HCT116 (cell line): ENCODE data around the gene GRIP1. TPM values are rescaled to one million over a fixed set of nuclear protein-coding genes. Genes with fewer than 3 reads are reported as not detected.

Experiments used
- ATAC-seq: fragments of 200-7000 bp; cut with Tn5 transposase; 2 replicates; pipeline ENCODE4 v1.9.1; 2020; ENCODE audit warnings: mild to moderate bottlenecking, moderate library complexity
- BruUV-seq: library from RNA; stranded (reverse); fragments of 400-500 nt; replicated peaks from 2 replicates; lab custom pipeline; 2021; lab: Mats Ljungman, UMichigan
- CTCF ChIA-PET: fragments of 300-600 bp; sonication (Branson Sonifier 250); formaldehyde crosslinking; loops from one replicate; lab custom pipeline; 2021; ENCODE audit warnings: antibody characterized with exemption; lab: Charles Lee
- POLR2A ChIA-PET: fragments of 300-600, 350-600 bp; sonication (Branson Sonifier 250); formaldehyde crosslinking; loops from one replicate; lab custom pipeline; 2021; ENCODE audit warnings: antibody characterized with exemption; lab: Charles Lee
- RAD21 ChIA-PET, 2 experiments: fragments of 300-600 bp; sonication (Branson Sonifier 250); formaldehyde crosslinking; loops; one replicate each; lab custom pipeline; 2023; ENCODE audit warnings: low total read pairs in 2 of 2; ENCODE audit not compliant: uncharacterized antibody in 2 of 2, unreplicated experiment in 2 of 2, low non-redundant PET in 1 of 2; lab: Charles Lee
- DNase-seq: peaks from one replicate; pipeline ENCODE4 v3.0.0-alpha.2; 2010; ENCODE audit warnings: low read depth, low spot score
- H2AFZ ChIP-seq: fragments of 200-600 bp; shearing (Covaris generic), sonication (generic); 2 replicates; pipeline ENCODE4 v1.6.1; 2017; ENCODE audit warnings: low read depth, mixed run types, mixed read lengths, antibody characterized with exemption, low read length; ENCODE audit not compliant: poor library complexity, severe bottlenecking
- H3K27ac ChIP-seq: 2 replicates; pipeline ENCODE4 v1.5.1; 2012; ENCODE audit warnings: low read depth, low read length
- H3K27me3 ChIP-seq: fragments of 200-600 bp; sonication (generic); 2 replicates; pipeline ENCODE4 v1.6.1; 2016; ENCODE audit warnings: mixed run types, low read length, mixed read lengths; ENCODE audit not compliant: insufficient read depth
- H3K36me3 ChIP-seq, 2 experiments: fragments of 200-500 bp in 1 of 2; fragments of 200-600 bp in 1 of 2; sonication (Bioruptor generic) in 1 of 2; sonication (generic) in 1 of 2; 2 replicates each; pipeline versions ENCODE4 v1.5.1 to v1.6.1; 2014 to 2016; ENCODE audit warnings: low read length in 2 of 2, inconsistent platforms in 1 of 2, mixed read lengths in 1 of 2, mixed run types in 1 of 2; ENCODE audit not compliant: insufficient read depth in 2 of 2, control insufficient read depth in 1 of 2
- H3K4me1 ChIP-seq, 2 experiments: fragments of 200-600 bp in 1 of 2; sonication (generic) in 1 of 2; 2 replicates each; pipeline versions ENCODE4 v1.5.1 to v1.6.1; 2012 to 2017; ENCODE audit warnings: low read length in 2 of 2, inconsistent platforms in 1 of 2, mild to moderate bottlenecking in 1 of 2, mixed read lengths in 1 of 2, mixed run types in 1 of 2, moderate library complexity in 1 of 2; ENCODE audit not compliant: insufficient read depth in 2 of 2, control insufficient read depth in 1 of 2
- H3K4me2 ChIP-seq: fragments of 200-600 bp; sonication (generic); 2 replicates; pipeline ENCODE4 v1.6.1; 2017; ENCODE audit warnings: mixed run types, low read length, mixed read lengths
- H3K4me3 ChIP-seq, 2 experiments: fragments of 200-600 bp in 1 of 2; sonication (generic) in 1 of 2; replicated peaks in 1 of 2; 2 replicates each; pipeline ENCODE4 v1.5.1; 2011 to 2016; ENCODE audit warnings: low read length in 2 of 2, control low read depth in 1 of 2, low read depth in 1 of 2, mild to moderate bottlenecking in 1 of 2, mixed read lengths in 1 of 2, mixed run types in 1 of 2
- H3K79me2 ChIP-seq: fragments of 200-600 bp; sonication (generic); 2 replicates; pipeline ENCODE4 v1.6.1; 2017; ENCODE audit warnings: mild to moderate bottlenecking, mixed run types, low read length, moderate library complexity, mixed read lengths; ENCODE audit not compliant: insufficient read depth
- H3K9ac ChIP-seq: fragments of 200-600 bp; sonication (generic); 2 replicates; pipeline ENCODE4 v1.6.1; 2016; ENCODE audit warnings: low read length, mixed read lengths
- H3K9me2 ChIP-seq: fragments of 200-600 bp; sonication (generic), shearing (Covaris generic); 2 replicates; pipeline ENCODE4 v1.6.1; 2017; ENCODE audit warnings: mixed run types, mild to moderate bottlenecking, moderate library complexity; ENCODE audit not compliant: insufficient read depth
- H3K9me3 ChIP-seq, 2 experiments: fragments of 200-500 bp in 1 of 2; fragments of 200-600 bp in 1 of 2; sonication (Bioruptor generic) in 1 of 2; sonication (generic) in 1 of 2; 2 replicates each; pipeline ENCODE4 v1.6.1; 2014 to 2017; ENCODE audit warnings: low read length in 2 of 2, mixed read lengths in 2 of 2, inconsistent platforms in 1 of 2, low read depth in 1 of 2, mild to moderate bottlenecking in 1 of 2, mixed run types in 1 of 2, moderate library complexity in 1 of 2; ENCODE audit not compliant: control insufficient read depth in 1 of 2, insufficient read depth in 1 of 2
- H4K20me1 ChIP-seq: fragments of 200-600 bp; sonication (generic), shearing (Covaris generic); 2 replicates; pipeline ENCODE4 v1.6.1; 2017; ENCODE audit warnings: mixed run types, mild to moderate bottlenecking, moderate library complexity; ENCODE audit not compliant: insufficient read depth
- CBX3 ChIP-seq: IDR thresholded peaks from 2 replicates; pipeline ENCODE4 v1.6.1; 2012; ENCODE audit warnings: low read depth
- CEBPB ChIP-seq: IDR thresholded peaks from 2 replicates; pipeline ENCODE4 v1.6.1; 2012; ENCODE audit warnings: low read depth
- ELF1 ChIP-seq: IDR thresholded peaks from 2 replicates; pipeline ENCODE4 v1.6.1; 2012; ENCODE audit warnings: low read depth, borderline replicate concordance
- EZH2 ChIP-seq: fragments of 200-600 bp; sonication (generic); IDR thresholded peaks from 2 replicates; pipeline ENCODE4 v1.6.1; 2017; ENCODE audit warnings: antibody characterized with exemption, mixed run types
- EZH2phosphoT487 ChIP-seq: fragments of 200-600 bp; IDR thresholded peaks from 2 replicates; pipeline ENCODE4 v1.6.1; 2018; ENCODE audit warnings: antibody characterized with exemption, borderline replicate concordance
- POLR2A ChIP-seq: IDR thresholded peaks from 2 replicates; pipeline ENCODE4 v1.7.0; 2011; ENCODE audit warnings: borderline replicate concordance; ENCODE audit not compliant: insufficient read depth, insufficient read length; ENCODE audit errors: extremely low read depth
- POLR2AphosphoS5 ChIP-seq: IDR thresholded peaks from 2 replicates; pipeline ENCODE4 v1.6.1; 2011; ENCODE audit warnings: mild to moderate bottlenecking, low read depth, low read length, moderate library complexity
- RAD21 ChIP-seq: IDR thresholded peaks from 2 replicates; pipeline ENCODE4 v1.6.1; 2012; ENCODE audit warnings: low read depth, mild to moderate bottlenecking
- SIN3A ChIP-seq: IDR thresholded peaks from 2 replicates; pipeline ENCODE4 v1.6.1; 2012; ENCODE audit warnings: low read depth
- TCF7L2 ChIP-seq: IDR thresholded peaks from 2 replicates; pipeline ENCODE4 v1.7.0; 2011; ENCODE audit warnings: borderline replicate concordance, inconsistent platforms; ENCODE audit not compliant: insufficient read depth, insufficient read length; ENCODE audit errors: extremely low read depth
- YY1 ChIP-seq: IDR thresholded peaks from 2 replicates; pipeline ENCODE4 v1.6.1; 2011; ENCODE audit warnings: low read length, low read depth, moderate library complexity, mild to moderate bottlenecking; ENCODE audit not compliant: insufficient replicate concordance; ENCODE audit errors: extremely low read depth
- ZFX ChIP-seq: fragments of 450-650 bp; IDR thresholded peaks from 2 replicates; pipeline ENCODE4 v1.6.1; 2017
- ZNF274 ChIP-seq: fragments of 200-500 bp; sonication (Bioruptor generic); IDR thresholded peaks from 2 replicates; pipeline ENCODE4 v1.6.1; 2014; ENCODE audit warnings: mild to moderate bottlenecking, low read depth, low read length, inconsistent platforms
- intact Hi-C: fragments of 100-400 bp; cut with micrococcal nuclease; formaldehyde crosslinking; loops from 2 replicates; pipeline ENCODE4 v1.10.0; 2022
- total RNA-seq: library from RNA; stranded (reverse); gene quantifications from one replicate; pipeline ENCODE4 v1.2.1, GENCODE V29; 2021; ENCODE audit not compliant: unreplicated experiment
- TF ChIP-seq, protein P1 (sequence below): IDR thresholded peaks from 2 replicates; pipeline ENCODE4 v1.6.1; 2012
- TF ChIP-seq, protein P2 (sequence below): IDR thresholded peaks from 2 replicates; pipeline ENCODE4 v1.6.1; 2011; ENCODE audit warnings: mild to moderate bottlenecking, low read length, moderate library complexity; ENCODE audit not compliant: insufficient replicate concordance; ENCODE audit errors: extremely low read depth
- TF ChIP-seq, protein P3 (sequence below): IDR thresholded peaks from 2 replicates; pipeline ENCODE4 v1.6.1; 2012

The GRIP1 gene
- total RNA-seq, 1 experiment from 2014 or later, result not detected

DNA sequence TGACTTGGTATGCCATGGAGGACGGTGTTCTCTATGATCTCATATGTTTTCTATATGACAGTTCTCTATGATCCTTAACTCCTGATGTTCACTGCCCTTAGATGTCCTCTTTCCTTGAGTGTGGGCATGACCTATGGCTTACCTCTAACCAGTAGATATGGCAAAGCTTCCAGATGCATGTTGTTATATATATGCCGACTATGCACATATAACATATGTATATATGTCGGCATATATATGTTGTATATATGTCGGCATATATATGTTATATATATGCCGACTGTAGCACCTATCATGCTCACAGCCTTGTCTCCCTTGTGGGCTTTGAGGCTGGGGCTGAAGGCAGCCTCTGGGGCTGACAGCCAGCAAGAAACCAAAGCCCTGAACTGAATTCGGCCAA, 106.0 kb downstream of the GRIP1 start:
- intact Hi-C loops, result no loop called here
- Histone ChIP-seq H4K20me1 (no peaks in the 10 kb centered on the region), H3K9ac (no peak overlapping the region)
- TF ChIP-seq POLR2AphosphoS5, result no peak
- TF ChIP-seq, protein P1, sequence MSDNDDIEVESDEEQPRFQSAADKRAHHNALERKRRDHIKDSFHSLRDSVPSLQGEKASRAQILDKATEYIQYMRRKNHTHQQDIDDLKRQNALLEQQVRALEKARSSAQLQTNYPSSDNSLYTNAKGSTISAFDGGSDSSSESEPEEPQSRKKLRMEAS, result no peak
- TF ChIP-seq, protein P2, sequence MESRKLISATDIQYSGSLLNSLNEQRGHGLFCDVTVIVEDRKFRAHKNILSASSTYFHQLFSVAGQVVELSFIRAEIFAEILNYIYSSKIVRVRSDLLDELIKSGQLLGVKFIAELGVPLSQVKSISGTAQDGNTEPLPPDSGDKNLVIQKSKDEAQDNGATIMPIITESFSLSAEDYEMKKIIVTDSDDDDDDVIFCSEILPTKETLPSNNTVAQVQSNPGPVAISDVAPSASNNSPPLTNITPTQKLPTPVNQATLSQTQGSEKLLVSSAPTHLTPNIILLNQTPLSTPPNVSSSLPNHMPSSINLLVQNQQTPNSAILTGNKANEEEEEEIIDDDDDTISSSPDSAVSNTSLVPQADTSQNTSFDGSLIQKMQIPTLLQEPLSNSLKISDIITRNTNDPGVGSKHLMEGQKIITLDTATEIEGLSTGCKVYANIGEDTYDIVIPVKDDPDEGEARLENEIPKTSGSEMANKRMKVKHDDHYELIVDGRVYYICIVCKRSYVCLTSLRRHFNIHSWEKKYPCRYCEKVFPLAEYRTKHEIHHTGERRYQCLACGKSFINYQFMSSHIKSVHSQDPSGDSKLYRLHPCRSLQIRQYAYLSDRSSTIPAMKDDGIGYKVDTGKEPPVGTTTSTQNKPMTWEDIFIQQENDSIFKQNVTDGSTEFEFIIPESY, result no peak
- TF ChIP-seq, all 23 proteins: peak for 0
- POLR2A ChIA-PET, result no interaction called here
- no peak overlapping the region for H2AFZ ChIP-seq
- CTCF ChIA-PET, result no interaction called here
- H3K9me3 ChIP-seq, result no peaks in the 10 kb centered on the region
- H3K27ac ChIP-seq, result no peak overlapping the region
- H3K4me3 ChIP-seq, result no peak overlapping the region
- no peak overlapping the region for H3K4me2 ChIP-seq
- BruUV-seq, result no TSS peak
- no peaks in the 10 kb centered on the region for H3K4me1 ChIP-seq
- no peak for ATAC-seq
- peaks cover 69% of the 10 kb centered on the region for H3K27me3 ChIP-seq
- H3K79me2 ChIP-seq, result no peaks in the 10 kb centered on the region
- no peak for DNase-seq
- H3K9me2 ChIP-seq, result no peaks in the 10 kb centered on the region
- RAD21 ChIA-PET, result no interaction called here
- H3K36me3 ChIP-seq, result no peaks in the 10 kb centered on the region

DNA sequence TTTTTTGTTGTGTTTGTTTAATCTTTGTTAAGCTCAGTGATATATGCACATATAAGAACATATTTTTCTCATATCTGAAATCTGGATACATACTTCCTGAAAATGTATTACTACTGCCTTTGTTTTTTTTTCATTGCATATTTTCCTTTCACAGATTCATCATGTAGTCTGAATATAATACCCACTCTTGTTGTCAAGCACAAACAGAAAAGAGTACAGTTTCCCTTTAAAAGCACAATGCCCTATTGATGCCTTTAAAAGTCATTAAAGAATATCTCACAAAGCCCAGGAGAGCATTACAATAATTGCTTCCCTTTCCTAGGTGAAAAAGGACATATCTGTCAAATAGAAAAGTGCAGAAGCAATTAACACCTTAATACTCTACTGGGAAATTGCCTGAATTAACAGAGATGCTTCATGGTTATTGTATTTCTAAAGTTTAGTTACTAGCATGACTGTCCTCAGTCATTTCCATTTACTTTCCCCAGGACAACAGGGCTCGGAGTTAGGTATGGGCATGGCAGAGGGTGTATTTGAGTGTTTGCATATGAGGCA, 107.4 kb downstream of the GRIP1 start:
- Histone ChIP-seq H3K9me2 (no peaks in the 10 kb centered on the region), H3K79me2 (no peaks in the 10 kb centered on the region), H3K4me1 (no peaks in the 10 kb centered on the region), H3K9me3 (no peaks in the 10 kb centered on the region), H4K20me1 (no peaks in the 10 kb centered on the region), H3K4me3 (no peak overlapping the region), H3K27ac (no peak overlapping the region), H3K9ac (no peak overlapping the region), H3K27me3 (peaks cover 64% of the 10 kb centered on the region), H3K36me3 (no peaks in the 10 kb centered on the region; a peak in 1 of 4 replicates), H2AFZ (no peak overlapping the region), H3K4me2 (no peak overlapping the region)
- DNase-seq (no peak), ATAC-seq (no peak)
- ChIA-PET RAD21 (no interaction called here), CTCF (no interaction called here), POLR2A (no interaction called here)
- intact Hi-C loops, result no loop called here
- no TSS peak for BruUV-seq
- TF ChIP-seq YY1, result no peak
- TF ChIP-seq SIN3A, result no peak
- TF ChIP-seq POLR2A, result no peak
- no peak for TF ChIP-seq CBX3
- TF ChIP-seq, protein P2, result no peak
- no peak for TF ChIP-seq ZFX
- no peak for TF ChIP-seq EZH2
- no peak for TF ChIP-seq TCF7L2
- no peak for TF ChIP-seq EZH2phosphoT487
- TF ChIP-seq, protein P1, result no peak
- TF ChIP-seq ZNF274, result no peak
- no peak for TF ChIP-seq ELF1
- TF ChIP-seq POLR2AphosphoS5, result no peak
- no peak for TF ChIP-seq CEBPB
- TF ChIP-seq, protein P3, sequence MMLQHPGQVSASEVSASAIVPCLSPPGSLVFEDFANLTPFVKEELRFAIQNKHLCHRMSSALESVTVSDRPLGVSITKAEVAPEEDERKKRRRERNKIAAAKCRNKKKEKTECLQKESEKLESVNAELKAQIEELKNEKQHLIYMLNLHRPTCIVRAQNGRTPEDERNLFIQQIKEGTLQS, result no peak
- no peak for TF ChIP-seq RAD21
